ENCODE measurements around the gene APOE. TPM values are rescaled to one million over a fixed set of nuclear protein-coding genes. Genes with fewer than 3 reads are reported as not detected.
A peak's percentile ranks its signal among the peaks of the same experiment; 100 is the strongest.

APOE gene
- total and polyA plus RNA-seq, 9 of the 15 experiments (the other 6 are each of a cell fraction or from before 2014, with no cell fraction given) = 0.14 to 180 (median 58.1) TPM; not detected in 1

DNA sequence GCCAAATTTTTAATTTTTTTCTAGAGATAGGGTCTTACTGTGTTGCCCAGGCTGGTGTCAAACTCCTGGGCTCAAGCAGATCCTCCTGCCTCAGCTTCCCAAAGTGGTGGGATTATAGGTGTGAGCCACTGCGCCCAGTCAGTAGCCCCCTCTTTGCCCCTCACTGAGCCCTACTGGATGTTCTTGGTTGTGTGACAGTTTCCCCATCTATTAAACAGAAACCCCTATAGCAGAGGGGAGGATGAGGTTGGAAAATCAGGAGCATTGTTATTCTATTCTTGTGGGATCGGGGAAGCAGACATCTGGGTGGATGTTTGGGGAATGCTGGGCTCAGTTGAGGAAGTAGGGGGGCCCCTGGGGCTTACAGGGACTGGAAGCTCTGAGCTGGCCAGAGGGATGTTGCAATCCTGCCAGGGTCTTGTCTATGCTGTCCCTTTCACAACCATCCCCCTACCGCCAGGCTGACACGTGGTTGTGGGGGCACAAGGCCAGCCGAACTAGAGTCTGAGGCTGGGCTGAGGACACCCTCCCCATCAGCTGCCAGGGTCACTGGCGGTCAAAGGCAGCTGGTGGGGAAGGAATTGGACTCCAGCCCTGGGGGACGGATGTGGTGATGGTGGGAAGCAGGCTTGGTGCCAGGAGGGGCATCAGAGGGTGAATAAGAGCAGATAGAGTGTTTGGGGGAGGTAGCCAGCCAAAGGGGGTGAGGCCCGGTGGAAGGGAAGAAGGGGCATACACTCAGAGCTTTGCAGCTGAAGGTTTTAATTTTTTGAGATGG, 19.7 kb downstream of the APOE start:
- POLR2A ChIA-PET = interaction anchor here (1.2 to 1.8 kb wide), 3 partner anchors 10 to 21 kb away, joined by 3 to 11 read pairs (median 5); partner anchors contain the start of gene APOE
- no peak for ATAC-seq
- H4K20me1 ChIP-seq (replicated peaks; ENCODE audit: control insufficient read depth, insufficient read depth, low read length) = no peaks in the 10 kb centered on the region
- DNase-seq (ENCODE audit: extremely low read depth in 1 of 4, low spot score in 3 of 4) = no peak
- 75% methylated on average over 7 of the region's 8 CpGs for WGBS (ENCODE audit: insufficient coverage, low coverage, missing lambda C conversion rate)
- no TSS peak for BruUV-seq (replicated peaks)
- H3K27me3 ChIP-seq (ENCODE audit: control insufficient read depth in 2 of 2, insufficient read depth in 2 of 2, low read length in 2 of 2) = no peaks in the 10 kb centered on the region
- no peak overlapping the region for H3K4me3 ChIP-seq
- no peak overlapping the region for H3K27ac ChIP-seq (ENCODE audit: extremely low read depth, low read depth, low read length)
- no peak overlapping the region for H2AFZ ChIP-seq (ENCODE audit: low read depth, low read length)
- no peak for FAIRE-seq
- H3K4me2 ChIP-seq (ENCODE audit: insufficient read depth, low read length) = no peak overlapping the region
- CTCF ChIA-PET (ENCODE audit: low intra/inter-chr PET ratio) = no interaction called here
- intact Hi-C loops (cut with micrococcal nuclease) = no loop called here
- peaks cover 0 to 24% of the 10 kb centered on the region in 2 experiments; a peak in 4 of 5 replicates for H3K4me1 ChIP-seq (replicated peaks in 1 of 2; ENCODE audit: control insufficient read depth in 2 of 2, insufficient read depth in 2 of 2, low read length in 2 of 2)
- H3K79me2 ChIP-seq (ENCODE audit: control insufficient read depth, insufficient read depth, low read length) = no peaks in the 10 kb centered on the region
- TF ChIP-seq CEBPB (tag; IDR thresholded peaks at IDR 0.05) (0 out of 2 replicates have a peak, but pooled peaks have one; percentile 18), ZKSCAN8 (CRISPR knock-in tag; IDR thresholded peaks at IDR 0.05) (no peak)
- H3K36me3 ChIP-seq (ENCODE audit: control insufficient read depth, insufficient read depth, low read length) = no peaks in the 10 kb centered on the region
- H3K9me1 ChIP-seq (ENCODE audit: control insufficient read depth, insufficient read depth, low read length) = no peaks in the 10 kb centered on the region
- peak overlapping the region in 1 of 2 experiments; percentile 69; a peak in 1 of 4 replicates for H3K9ac ChIP-seq (ENCODE audit: insufficient read depth in 1 of 2, low read depth in 2 of 2, low read length in 2 of 2)
- in situ Hi-C loops (cut with MboI) = no loop called here
- H3K9me3 ChIP-seq (replicated peaks; ENCODE audit: control insufficient read depth, insufficient read depth, low read depth, low read length) = no peaks in the 10 kb centered on the region
